ENCODE data around the gene NPL.

- TF ChIP-seq RAD21 (conservative IDR thresholded peaks at IDR 0.05) (no peak), CTCF (IDR thresholded peaks at IDR 0.05; ENCODE audit: poor library complexity, severe bottlenecking) (no peak), EZH2 (IDR thresholded peaks at IDR 0.05; ENCODE audit: borderline replicate concordance, insufficient read depth, low read length, poor library complexity, severe bottlenecking) (no peak), EP300 (conservative IDR thresholded peaks at IDR 0.05; ENCODE audit: poor library complexity, severe bottlenecking) (no peak)
Observed at GRCh38 chr1:182816863-182817262, 27.3 kb downstream of the NPL start.
